ENCODE results near the gene KIFBP. TPM values are rescaled to one million over a fixed set of nuclear protein-coding genes. Genes with fewer than 3 reads are reported as not detected.

The KIFBP gene
- total and polyA plus RNA-seq, 9 of the 15 experiments (the other 6 are each of a cell fraction or from before 2014, with no cell fraction given): 5.6 to 23.2 (median 14.8) TPM

DNA sequence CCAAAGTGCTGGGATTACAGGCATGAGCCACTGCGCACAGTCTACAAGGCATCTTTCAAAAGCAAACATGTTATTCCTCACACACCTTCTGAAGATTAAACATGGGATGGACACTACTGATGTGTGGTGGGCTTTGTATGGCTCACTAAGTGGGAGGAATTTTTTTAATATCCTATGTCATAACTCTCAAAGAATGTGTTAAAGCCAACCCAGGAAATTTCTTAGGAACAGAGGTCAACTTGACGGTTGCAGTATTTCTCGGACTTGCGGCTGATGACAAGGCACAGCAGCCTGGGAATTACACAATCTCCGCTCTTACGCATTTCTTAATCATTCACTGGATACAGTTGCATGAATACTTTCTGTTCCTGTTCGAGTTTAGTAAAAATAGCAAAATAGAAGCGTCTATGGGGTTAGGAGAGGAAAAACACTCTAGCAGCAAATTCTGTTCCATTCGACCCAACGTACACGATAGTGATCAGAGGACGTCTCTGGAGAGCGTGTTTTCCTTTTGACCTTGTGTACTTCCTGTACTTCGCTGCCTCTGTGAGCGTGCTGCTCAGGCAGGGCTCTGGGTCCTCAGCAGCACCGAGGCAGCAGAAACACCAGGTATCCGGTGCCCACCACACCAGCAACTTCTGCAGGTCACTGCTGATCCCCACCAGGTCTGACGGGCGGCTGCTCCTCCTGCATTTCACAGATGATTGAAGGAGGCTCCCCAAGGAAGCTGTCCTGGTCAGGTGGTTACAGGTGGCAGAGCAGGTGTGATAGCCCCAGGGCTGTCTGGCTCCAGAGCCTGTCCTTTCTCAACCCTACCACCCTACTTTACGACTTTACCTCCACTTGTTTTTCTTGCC is 72.9 kb downstream of the KIFBP start (continued):
- TF ChIP-seq ZC3H8 (IDR thresholded peaks at IDR 0.05): no peak
- TF ChIP-seq TAF7 (tag; IDR thresholded peaks at IDR 0.05): no peak
- no peak for TF ChIP-seq NFIC (IDR thresholded peaks at IDR 0.05)
- TF ChIP-seq, protein P1, sequence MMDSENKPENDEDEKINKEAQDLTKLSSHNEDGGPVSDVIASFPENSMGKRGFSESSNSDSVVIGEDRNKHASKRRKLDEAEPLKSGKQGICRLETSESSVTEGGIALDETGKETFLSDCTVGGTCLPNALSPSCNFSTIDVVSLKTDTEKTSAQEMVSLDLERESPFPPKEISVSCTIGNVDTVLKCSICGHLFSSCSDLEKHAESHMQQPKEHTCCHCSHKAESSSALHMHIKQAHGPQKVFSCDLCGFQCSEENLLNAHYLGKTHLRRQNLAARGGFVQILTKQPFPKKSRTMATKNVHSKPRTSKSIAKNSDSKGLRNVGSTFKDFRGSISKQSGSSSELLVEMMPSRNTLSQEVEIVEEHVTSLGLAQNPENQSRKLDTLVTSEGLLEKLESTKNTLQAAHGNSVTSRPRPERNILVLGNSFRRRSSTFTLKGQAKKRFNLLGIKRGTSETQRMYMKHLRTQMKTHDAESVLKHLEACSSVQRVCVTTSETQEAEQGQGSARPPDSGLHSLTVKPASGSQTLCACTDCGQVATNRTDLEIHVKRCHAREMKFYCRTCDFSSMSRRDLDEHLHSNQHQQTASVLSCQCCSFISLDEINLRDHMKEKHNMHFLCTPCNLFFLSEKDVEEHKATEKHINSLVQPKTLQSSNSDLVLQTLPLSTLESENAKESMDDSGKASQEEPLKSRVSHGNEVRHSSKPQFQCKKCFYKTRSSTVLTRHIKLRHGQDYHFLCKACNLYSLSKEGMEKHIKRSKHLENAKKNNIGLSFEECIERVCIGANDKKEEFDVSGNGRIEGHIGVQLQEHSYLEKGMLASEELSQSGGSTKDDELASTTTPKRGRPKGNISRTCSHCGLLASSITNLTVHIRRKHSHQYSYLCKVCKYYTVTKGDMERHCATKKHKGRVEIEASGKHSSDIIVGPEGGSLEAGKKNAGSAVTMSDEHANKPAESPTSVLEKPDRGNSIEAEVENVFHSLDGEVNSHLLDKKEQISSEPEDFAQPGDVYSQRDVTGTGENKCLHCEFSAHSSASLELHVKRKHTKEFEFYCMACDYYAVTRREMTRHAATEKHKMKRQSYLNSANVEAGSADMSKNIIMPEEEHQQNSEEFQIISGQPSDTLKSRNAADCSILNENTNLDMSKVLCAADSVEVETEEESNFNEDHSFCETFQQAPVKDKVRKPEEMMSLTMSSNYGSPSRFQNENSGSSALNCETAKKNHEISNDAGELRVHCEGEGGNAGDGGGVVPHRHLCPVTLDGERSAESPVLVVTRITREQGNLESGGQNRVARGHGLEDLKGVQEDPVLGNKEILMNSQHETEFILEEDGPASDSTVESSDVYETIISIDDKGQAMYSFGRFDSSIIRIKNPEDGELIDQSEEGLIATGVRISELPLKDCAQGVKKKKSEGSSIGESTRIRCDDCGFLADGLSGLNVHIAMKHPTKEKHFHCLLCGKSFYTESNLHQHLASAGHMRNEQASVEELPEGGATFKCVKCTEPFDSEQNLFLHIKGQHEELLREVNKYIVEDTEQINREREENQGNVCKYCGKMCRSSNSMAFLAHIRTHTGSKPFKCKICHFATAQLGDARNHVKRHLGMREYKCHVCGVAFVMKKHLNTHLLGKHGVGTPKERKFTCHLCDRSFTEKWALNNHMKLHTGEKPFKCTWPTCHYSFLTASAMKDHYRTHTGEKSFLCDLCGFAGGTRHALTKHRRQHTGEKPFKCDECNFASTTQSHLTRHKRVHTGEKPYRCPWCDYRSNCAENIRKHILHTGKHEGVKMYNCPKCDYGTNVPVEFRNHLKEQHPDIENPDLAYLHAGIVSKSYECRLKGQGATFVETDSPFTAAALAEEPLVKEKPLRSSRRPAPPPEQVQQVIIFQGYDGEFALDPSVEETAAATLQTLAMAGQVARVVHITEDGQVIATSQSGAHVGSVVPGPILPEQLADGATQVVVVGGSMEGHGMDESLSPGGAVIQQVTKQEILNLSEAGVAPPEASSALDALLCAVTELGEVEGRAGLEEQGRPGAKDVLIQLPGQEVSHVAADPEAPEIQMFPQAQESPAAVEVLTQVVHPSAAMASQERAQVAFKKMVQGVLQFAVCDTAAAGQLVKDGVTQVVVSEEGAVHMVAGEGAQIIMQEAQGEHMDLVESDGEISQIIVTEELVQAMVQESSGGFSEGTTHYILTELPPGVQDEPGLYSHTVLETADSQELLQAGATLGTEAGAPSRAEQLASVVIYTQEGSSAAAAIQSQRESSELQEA (IDR thresholded peaks at IDR 0.05; ENCODE audit: low read depth): peak; percentile 75
- TF ChIP-seq GTF2E2 (tag; IDR thresholded peaks at IDR 0.05): no peak
- TF ChIP-seq MYC (IDR thresholded peaks at IDR 0.05; ENCODE audit: low read depth, low read length): peak; percentile 58; the same call in 1 of the 2 replicates
- TF ChIP-seq MYC (CRISPR knock-in tag; IDR thresholded peaks at IDR 0.05; ENCODE audit: borderline replicate concordance, low read depth): no peak
- TF ChIP-seq TRIM24 (IDR thresholded peaks at IDR 0.05): peak; percentile 58 to 79; a peak in 3 of 4 replicates
- TF ChIP-seq, protein P2, sequence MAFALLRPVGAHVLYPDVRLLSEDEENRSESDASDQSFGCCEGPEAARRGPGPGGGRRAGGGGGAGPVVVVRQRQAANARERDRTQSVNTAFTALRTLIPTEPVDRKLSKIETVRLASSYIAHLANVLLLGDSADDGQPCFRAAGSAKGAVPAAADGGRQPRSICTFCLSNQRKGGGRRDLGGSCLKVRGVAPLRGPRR (CRISPR knock-in tag; IDR thresholded peaks at IDR 0.05): no peak
- TF ChIP-seq ZNF224 (CRISPR knock-in tag; IDR thresholded peaks at IDR 0.05): no peak
- TF ChIP-seq HOXB6 (CRISPR knock-in tag; IDR thresholded peaks at IDR 0.05; ENCODE audit: borderline replicate concordance): peak; percentile 38; the same call in 1 of the 2 replicates
- no peak for TF ChIP-seq ZBTB17 (CRISPR knock-in tag; IDR thresholded peaks at IDR 0.05)
- no peak for TF ChIP-seq FOXA3 (CRISPR knock-in tag; conservative IDR thresholded peaks at IDR 0.05 in 1 of 2, IDR thresholded peaks at IDR 0.05 in 1 of 2)
- no peak for TF ChIP-seq TCF7 (IDR thresholded peaks at IDR 0.05; ENCODE audit: borderline replicate concordance)
- no peak for TF ChIP-seq COPS2 (conservative IDR thresholded peaks at IDR 0.05)
- TF ChIP-seq LEF1 (IDR thresholded peaks at IDR 0.05): peak; percentile 66
- TF ChIP-seq ESRRA (IDR thresholded peaks at IDR 0.05; ENCODE audit: borderline replicate concordance, low read depth): peak; percentile 93
- peak; percentile 81 for TF ChIP-seq FOSL1 (tag; conservative IDR thresholded peaks at IDR 0.05)
- TF ChIP-seq TBP (optimal IDR thresholded peaks at IDR 0.05; ENCODE audit: low read depth, low read length): no peak

Data from K562 (cell line).